HG03575 (cell line): Measurements from ENCODE around the gene NELFB.
"Not testable (repeated sequence)": the region's sequence is repeated elsewhere in the genome, so short reads cannot be mapped to it uniquely, and the experiment has no call there.

Experiments used
- ATAC-seq: cut with Tn5 transposase; IDR thresholded peaks from one replicate; pipeline ENCODE4 v1.9.1; 2021; ENCODE audit not compliant: unreplicated experiment, insufficient number of reproducible peaks, low FRiP score; ENCODE audit errors: extremely low read depth

NELFB gene

GRCh38 chr9:137243626-137244485, 11.3 kb upstream of the NELFB start:
- ATAC-seq: no peak

GRCh38 chr9:137244486-137245449, 10.4 kb upstream of the NELFB start:
- ATAC-seq: no peak

- no peak for ATAC-seq
These were observed 9.4 kb upstream of the NELFB start for GRCh38 chr9:137245450-137246421.

- ATAC-seq: no peak
These were observed 7.8 kb upstream of the NELFB start for GRCh38 chr9:137247135-137247915.

DNA sequence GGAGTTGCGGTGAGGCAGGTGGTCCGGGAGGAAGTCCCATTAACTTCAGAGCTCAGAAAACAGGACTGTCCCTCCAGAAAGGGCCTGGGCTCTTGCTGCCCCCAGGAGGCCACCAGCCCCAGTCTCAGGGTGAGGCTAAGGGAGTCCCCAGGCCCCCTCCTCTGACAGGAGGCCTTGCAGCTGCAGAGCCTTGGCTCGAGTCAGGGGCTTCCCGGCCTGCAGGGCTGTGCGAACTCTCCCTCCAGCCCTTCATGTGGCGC, 7.3 kb upstream of the NELFB start:
- ATAC-seq: no peak

GRCh38 chr9:137250329-137251193, 4.6 kb upstream of the NELFB start:
- ATAC-seq: no peak

DNA sequence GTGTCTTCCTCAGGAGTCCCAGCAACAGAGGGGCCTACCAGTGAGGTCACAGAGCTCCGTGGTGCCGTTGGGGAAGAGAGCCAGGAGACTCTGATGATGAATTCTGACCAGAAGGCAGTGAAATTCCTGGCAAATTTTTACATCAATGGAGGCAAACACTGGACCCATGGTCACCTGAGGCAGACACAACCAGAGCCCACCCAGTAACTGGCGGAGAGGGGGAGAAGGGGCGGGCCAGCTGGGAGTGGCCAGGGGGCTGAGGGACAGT, 4.0 kb upstream of the NELFB start, which contains the start of gene STPG3:
STPG3 (plus strand) TSS at position 93 of the 268 bp plus-strand sequence; CDS start at position 94, 1 bp downstream.
- no peak for ATAC-seq

DNA sequence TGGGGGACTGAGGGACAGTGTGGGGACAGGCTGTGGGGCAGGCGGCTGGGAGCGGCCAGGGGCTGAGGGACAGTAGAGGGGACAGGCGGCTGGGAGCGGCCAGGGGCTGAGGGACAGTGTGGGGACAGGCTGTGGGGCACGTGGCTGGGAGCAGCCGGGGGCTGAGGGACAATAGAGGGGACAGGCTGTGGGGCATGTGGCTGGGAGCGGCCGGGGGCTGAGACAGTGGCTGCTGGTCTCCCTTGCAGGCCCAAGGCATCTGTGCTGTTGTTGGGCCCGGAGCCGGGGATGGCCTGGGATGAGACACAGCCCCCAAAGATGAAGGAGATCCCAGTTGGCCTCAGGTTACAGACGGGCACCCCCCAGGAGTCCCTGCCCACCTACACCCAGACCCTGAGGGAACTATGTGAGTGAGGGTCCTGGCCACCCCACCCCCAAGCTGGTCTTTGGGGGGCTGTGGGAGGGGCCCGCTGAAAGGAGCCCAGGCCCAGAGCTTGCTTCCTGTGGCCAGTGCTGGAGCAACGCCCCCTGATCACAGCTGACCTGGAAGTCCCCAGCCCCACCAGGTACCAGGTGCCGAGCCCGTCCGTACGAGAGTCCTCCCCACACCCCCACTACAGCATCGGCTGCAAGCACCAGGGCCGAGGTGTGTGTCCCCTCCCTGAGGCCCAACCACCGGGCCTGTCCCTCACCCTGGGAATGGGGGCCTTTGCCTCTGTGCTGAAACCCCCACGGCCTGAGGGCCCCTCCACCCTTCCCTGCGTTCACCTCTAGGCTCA, 3.4 kb upstream of the NELFB start:
- no peak for ATAC-seq

DNA sequence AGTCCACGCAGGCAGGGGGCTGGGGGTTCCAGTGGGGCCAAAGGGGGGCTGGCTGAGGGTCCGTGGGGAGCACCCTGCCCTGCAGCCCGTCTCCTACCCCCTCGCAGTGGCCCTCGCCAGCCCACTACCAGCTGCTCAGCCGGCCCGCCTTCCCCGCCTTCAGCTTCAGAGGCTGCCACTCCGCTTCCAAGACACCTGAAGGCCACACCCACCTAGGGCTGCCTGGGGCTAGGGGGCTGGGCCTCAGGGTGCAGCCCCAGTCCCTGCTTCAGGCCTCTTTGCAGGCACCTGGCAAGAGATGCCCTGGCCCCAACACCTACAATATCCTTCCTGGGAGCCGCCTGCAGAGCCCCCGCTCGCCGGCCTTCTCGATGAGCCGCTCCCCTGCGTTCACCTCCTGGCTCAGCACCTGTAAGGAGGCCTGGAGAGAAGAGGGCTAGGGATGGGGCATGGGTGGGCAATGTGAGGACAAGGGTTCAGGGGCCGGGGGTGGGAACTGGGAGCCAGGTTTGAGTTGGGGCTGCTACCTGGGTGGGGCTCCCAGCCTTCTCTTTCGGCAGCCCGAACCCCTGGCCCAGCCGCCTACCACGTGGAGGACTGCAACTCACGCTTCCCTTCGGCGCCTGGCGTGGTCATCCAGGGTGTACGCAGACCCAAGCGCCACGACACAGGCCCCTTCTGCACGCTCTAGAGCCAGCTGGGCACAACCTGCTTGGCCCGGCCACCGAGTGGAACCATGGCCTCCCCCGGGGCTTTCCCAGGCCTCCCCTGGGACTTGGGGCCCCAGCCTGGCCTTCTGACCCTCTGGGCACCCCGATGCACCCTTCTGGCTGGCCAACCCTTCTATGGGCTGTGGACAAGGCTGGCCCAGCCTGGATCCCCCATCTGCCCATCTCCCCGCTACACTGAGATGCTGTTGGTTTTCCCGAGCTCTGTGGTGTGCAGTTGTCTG, 2.3 kb upstream of the NELFB start:
- ATAC-seq: no peak

DNA sequence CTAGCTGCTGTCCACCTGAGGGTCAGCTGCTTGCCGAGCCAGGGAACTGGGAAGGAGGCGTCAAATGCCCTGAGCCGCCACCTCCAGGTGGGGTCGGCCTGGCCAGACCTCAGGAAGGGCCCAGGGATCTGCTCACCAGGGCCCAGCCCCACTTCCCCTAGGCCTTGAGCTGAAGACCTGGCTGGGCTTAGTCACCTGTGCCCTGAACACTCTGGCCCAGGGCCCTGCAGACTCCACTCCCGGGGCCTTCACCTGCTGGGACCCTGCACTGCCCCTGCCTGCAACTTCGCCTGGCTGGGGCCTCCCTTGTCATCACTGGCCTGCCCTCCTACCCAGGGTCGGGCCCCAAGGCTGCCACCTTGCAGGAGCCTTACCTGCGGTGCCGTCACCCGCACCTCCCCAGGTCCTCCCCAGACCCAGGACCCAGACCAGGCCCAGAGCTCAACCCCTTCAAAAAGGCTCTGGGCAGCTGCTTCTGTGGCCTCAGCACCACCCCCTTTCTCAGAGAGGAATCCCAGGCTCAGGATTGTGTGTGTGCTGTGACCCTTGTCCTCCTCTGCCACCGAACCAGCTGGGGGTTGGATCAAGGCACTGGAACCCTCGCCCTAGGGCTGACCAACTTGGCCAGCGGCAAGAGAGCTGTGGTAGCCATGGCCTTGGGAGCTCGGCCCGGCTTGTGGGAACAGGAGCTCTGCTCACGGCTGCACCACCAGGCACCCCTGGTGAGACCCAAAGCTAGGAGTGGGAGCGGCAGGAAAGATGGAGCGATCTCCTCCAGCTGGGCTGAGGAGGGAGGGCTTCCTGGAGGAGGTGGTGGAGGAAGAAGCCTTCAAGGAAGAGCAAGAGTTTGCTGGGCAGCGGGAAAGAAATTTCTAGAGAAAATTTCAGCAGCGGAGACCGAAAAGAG, 1.2 kb upstream of the NELFB start:
- no peak for ATAC-seq

DNA sequence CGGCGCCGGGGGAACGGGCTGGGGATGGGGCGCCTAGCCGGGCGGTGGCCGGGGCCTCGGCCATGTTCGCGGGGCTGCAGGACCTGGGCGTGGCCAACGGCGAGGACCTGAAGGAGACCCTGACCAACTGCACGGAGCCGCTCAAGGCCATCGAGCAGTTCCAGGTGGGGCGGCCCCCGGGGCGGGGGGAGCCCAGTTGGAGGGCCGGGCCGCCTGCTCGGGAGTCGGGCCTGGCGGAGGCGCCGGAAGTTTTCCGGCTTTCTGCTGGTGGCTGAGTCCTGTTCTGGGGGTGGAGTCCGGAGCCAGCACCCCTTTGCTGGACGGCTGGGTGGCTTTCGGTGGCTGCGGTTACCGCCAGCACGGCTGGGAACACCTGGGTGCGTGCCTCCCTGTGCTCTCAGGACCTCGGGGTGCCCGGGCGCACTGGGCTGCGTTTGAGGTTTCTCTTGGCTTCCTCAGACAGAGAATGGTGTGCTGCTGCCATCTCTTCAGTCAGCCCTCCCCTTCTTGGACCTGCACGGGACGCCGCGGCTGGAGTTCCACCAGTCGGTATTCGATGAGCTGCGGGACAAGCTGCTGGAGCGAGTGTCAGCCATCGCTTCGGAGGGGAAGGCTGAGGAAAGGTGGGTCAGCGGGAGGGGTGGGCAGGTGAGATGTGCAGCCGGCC, 454 bp downstream of the NELFB start:
- ATAC-seq: no peak

DNA sequence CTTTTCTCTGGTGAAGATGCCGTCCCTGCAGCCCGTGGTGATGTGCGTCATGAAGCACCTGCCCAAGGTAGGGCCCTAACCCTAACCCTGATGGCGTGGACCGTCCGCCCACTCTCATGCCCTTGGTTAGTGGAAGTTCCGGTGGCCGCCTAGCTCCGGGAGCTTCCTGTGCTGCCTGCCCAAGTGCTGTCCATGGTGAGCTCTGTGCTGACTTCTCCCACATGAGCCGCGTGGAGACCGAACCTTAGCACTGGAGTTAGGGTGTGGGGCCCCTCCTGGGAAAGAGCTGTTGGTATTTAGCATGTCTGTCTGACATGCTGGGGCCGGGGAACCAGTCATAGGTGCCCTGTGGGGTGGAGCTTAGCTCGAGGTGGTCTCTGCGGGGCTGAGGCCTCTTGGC, 1.2 kb downstream of the NELFB start:
- no peak for ATAC-seq

- no peak for ATAC-seq
These were observed 1.7 kb downstream of the NELFB start for GRCh38 chr9:137256856-137257255.

- ATAC-seq: not testable (repeated sequence)
These were observed 7.2 kb downstream of the NELFB start for GRCh38 chr9:137262173-137262908.
